ENCODE data around the gene MYLK3.
"Not testable (repeated sequence)": the region's sequence is repeated elsewhere in the genome, so short reads cannot be mapped to it uniquely, and the experiment has no call there.

Gene MYLK3

DNA sequence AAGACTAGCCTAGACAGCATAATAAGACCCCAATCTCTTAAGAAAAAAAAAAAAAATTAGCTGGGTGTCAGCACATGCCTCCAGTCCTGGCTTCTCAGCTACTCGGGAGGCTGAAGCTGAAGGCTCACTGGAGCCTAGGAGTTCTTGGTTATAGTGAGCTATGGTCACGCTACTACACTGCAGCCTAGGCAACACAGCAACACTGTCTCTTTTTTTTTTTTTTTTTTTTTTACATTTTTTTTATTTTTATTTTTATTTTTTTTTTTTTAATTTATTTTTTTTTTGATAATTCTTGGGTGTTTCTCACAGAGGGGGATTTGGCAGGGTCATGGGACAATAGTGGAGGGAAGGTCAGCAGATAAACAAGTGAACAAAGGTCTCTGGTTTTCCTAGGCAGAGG is 54.5 kb downstream of the MYLK3 start:
- H3K9ac ChIP-seq (ENCODE audit: low read depth in 1 of 2, low read length in 2 of 2) = no peak overlapping the region
- H3K4me1 ChIP-seq (ENCODE audit: control insufficient read depth in 2 of 2, insufficient read depth in 2 of 2, low read length in 2 of 2) = peaks cover 11 to 15% of the 10 kb centered on the region in 2 donors
- H3K36me3 ChIP-seq (ENCODE audit: control insufficient read depth in 2 of 2, insufficient read depth in 2 of 2, low read length in 2 of 2) = no peaks in the 10 kb centered on the region
- H3K9me3 ChIP-seq (ENCODE audit: control insufficient read depth in 2 of 2, low read length in 2 of 2) = no peaks in the 10 kb centered on the region
- H3K27ac ChIP-seq (ENCODE audit: low read depth in 2 of 2, low read length in 2 of 2) = no peak overlapping the region
- H3K4me3 ChIP-seq (ENCODE audit: low read length in 2 of 2) = no peak overlapping the region
- no peaks in the 10 kb centered on the region for H3K27me3 ChIP-seq (ENCODE audit: control insufficient read depth in 2 of 2, insufficient read depth in 2 of 2, low read length in 2 of 2)

DNA sequence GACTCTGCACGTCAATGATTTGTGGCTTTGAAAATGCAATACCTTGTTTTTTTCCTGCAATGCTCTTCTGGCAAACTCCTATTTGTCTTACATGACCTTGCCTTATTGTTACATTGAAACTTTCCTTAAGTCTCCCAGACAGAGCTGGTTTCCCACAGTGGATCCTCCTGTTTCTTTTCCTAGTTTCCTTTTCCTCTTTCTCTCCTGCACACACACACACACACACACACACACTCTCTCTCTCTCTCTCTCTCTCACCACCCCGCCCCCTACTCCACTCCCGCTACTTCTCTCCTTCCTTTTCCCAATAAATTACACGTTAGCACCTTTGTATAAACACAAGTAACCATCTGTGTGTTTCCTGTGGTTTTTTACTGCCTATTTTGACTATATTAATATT is 56.4 kb downstream of the MYLK3 start:
- no peak overlapping the region for H3K4me3 ChIP-seq (ENCODE audit: low read length in 2 of 2)
- no peak overlapping the region for H3K27ac ChIP-seq (ENCODE audit: low read depth in 2 of 2, low read length in 2 of 2)
- peaks cover 23 to 26% of the 10 kb centered on the region in 2 donors for H3K4me1 ChIP-seq (ENCODE audit: control insufficient read depth in 2 of 2, insufficient read depth in 2 of 2, low read length in 2 of 2)
- no peaks in the 10 kb centered on the region for H3K36me3 ChIP-seq (ENCODE audit: control insufficient read depth in 2 of 2, insufficient read depth in 2 of 2, low read length in 2 of 2)
- H3K9me3 ChIP-seq (ENCODE audit: control insufficient read depth in 2 of 2, low read length in 2 of 2) = no peaks in the 10 kb centered on the region
- H3K9ac ChIP-seq (ENCODE audit: low read depth in 1 of 2, low read length in 2 of 2) = no peak overlapping the region
- H3K27me3 ChIP-seq (ENCODE audit: control insufficient read depth in 2 of 2, insufficient read depth in 2 of 2, low read length in 2 of 2) = no peaks in the 10 kb centered on the region

DNA sequence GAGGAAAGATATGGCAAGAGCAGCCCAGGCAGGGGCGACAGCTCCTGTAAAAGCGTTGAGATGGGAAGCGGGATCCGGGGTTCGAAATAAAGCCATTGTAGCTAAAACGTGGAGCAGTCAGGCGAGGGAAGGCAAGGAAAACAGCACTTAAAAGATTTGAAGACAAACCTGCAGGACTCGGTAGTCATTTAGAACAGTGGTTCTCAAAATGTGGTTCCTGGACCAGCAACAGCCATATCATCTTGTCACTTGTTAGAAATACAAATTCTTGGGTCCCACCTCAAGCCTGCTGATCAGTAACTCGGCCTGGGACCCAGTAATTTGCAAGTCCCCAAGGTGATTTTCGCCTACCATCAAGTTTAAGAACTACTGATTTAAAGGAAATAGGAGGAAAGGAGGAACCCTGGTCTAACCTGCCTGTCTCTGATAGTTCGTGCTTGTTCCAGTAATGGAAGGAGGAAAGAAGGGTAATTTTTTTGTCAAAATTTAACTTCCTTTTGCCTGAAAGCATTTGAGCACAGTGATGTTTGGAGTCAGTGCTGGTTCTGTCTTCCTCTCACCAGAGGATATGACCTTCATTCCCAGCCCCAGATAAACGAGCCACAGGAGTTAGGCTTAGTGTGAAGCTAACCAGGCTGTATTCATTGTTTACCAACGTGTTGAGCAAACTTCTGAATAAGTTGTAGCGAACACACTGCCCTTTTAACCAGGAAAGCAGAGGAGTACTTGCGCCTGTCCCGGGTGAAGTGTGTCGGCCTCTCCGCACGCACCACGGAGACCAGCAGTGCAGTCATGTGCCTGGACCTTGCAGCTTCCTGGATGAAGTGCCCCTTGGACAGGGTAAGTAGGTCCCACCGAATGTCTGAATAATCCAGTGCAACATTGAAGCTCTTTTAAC is 57.6 kb downstream of the MYLK3 start:
- H3K36me3 ChIP-seq (ENCODE audit: control insufficient read depth in 2 of 2, insufficient read depth in 2 of 2, low read length in 2 of 2) = no peaks in the 10 kb centered on the region
- H3K9ac ChIP-seq (ENCODE audit: low read depth in 1 of 2, low read length in 2 of 2) = peak overlapping the region; percentile 5 to 84
- no peaks in the 10 kb centered on the region for H3K9me3 ChIP-seq (ENCODE audit: control insufficient read depth in 2 of 2, low read length in 2 of 2)
- H3K4me3 ChIP-seq (ENCODE audit: low read length in 2 of 2) = peak overlapping the region; percentile 99
- H3K27me3 ChIP-seq (ENCODE audit: control insufficient read depth in 2 of 2, insufficient read depth in 2 of 2, low read length in 2 of 2) = no peaks in the 10 kb centered on the region
- peaks cover 26% of the 10 kb centered on the region in 2 donors for H3K4me1 ChIP-seq (ENCODE audit: control insufficient read depth in 2 of 2, insufficient read depth in 2 of 2, low read length in 2 of 2)
- peak overlapping the region; percentile 98 to 99 for H3K27ac ChIP-seq (ENCODE audit: low read depth in 2 of 2, low read length in 2 of 2)

DNA sequence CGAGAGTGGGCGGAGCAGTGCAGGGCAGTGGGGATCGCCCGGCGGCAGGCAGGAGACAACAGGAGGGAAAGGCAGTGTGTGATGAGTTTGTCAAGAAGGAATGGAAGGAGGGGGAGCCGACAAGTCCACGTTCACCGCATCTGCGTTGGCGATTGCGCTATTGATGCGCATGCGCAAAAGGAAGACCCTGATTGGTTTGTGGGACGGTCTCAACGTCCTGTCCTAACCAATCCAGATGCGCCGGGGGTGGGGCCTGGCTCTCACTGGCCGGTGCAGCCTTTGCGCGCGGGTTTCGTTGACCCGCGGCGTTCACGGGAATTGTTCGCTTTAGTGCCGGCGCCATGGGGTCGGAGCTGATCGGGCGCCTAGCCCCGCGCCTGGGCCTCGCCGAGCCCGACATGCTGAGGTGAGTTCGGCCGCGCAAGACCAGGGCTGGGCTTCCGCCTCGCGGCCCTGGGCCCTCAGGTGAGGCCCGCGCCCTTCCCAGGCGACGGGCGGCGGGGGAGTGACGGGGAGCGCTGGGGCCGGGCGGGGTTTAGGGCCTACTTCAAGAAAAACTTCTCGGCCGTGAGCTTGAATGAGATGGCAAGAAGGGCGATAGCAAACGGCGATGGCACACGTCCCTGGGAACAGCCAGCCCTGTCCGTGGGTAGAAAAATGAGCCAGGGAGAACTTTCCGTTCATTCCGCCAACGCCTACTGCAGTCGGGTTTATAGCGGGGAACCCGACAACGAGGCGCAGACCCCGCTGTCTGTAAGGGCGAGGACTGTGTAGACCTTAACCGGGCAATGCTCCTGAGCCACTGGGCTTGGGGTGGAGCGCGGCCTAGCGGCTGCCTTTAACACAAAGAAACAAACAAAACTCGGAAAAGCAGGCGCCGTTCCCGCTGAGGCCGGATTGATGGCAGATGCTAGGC is 58.5 kb downstream of the MYLK3 start, which contains the start of gene ORC6:
Gene ORC6, plus strand, starts transcription at position 295 of the 916 bp plus-strand sequence. Its CDS starts 47 bp downstream, at position 342.
- Histone ChIP-seq H3K27me3 (ENCODE audit: control insufficient read depth in 2 of 2, insufficient read depth in 2 of 2, low read length in 2 of 2) (no peaks in the 10 kb centered on the region), H3K4me3 (ENCODE audit: low read length in 2 of 2) (peak within 1 kb of the TSS; percentile 99), H3K4me1 (ENCODE audit: control insufficient read depth in 2 of 2, insufficient read depth in 2 of 2, low read length in 2 of 2) (peaks cover 26% of the 10 kb centered on the region in 2 donors), H3K9ac (ENCODE audit: low read depth in 1 of 2, low read length in 2 of 2) (peak within 1 kb of the TSS; percentile 84 to 97), H3K9me3 (ENCODE audit: control insufficient read depth in 2 of 2, low read length in 2 of 2) (no peaks in the 10 kb centered on the region), H3K36me3 (ENCODE audit: control insufficient read depth in 2 of 2, insufficient read depth in 2 of 2, low read length in 2 of 2) (no peaks in the 10 kb centered on the region), H3K27ac (ENCODE audit: low read depth in 2 of 2, low read length in 2 of 2) (peak within 1 kb of the TSS; percentile 98 to 99)

DNA sequence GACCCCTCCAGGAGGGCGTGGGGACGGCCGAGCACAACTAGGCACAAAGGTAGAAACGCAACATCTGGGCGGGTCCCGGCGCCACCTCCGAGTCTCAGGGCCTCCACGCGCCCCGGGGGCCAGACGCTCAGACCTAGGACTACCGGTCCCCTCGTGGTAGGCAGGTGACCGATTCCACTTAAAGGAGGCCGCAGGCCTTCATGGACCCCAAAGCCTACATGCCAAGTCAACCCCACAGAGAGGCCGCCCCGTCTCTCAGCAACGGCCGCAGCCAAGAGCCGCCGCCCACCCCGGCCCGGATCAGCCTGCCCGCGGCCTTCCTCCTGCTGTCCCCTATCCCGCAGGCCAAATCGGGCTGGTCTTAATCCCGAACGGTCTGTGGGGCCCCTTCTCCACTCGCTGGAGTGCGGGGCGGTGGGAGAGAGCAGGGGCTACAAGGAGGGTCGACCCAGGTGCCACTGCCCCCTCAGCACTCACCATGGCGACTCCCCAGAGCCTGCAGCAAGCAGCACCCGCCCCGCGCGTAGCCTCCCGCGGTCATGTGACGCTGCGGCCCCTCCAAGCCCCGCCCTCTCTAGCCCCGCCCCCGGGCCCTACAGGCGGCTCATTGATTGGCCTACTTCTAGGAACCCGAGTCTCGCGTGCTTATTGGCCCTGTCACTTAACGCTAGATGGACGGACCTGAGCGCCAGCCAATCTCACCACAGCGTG is 59.3 kb downstream of the MYLK3 start, which contains the start of gene VPS35:
Gene VPS35, minus strand, starts transcription at position 525 of the 711 bp plus-strand sequence. Its CDS starts 45 bp downstream, at position 480.
- H3K36me3 ChIP-seq (ENCODE audit: control insufficient read depth in 2 of 2, insufficient read depth in 2 of 2, low read length in 2 of 2) = no peaks in the 10 kb centered on the region
- H3K9me3 ChIP-seq (ENCODE audit: control insufficient read depth in 2 of 2, low read length in 2 of 2) = no peaks in the 10 kb centered on the region
- no peaks in the 10 kb centered on the region for H3K27me3 ChIP-seq (ENCODE audit: control insufficient read depth in 2 of 2, insufficient read depth in 2 of 2, low read length in 2 of 2)
- H3K4me3 ChIP-seq (ENCODE audit: low read length in 2 of 2) = peak within 1 kb of the TSS; percentile 99
- peak within 1 kb of the TSS; percentile 84 to 97 for H3K9ac ChIP-seq (ENCODE audit: low read depth in 1 of 2, low read length in 2 of 2)
- peaks cover 26% of the 10 kb centered on the region in 2 donors for H3K4me1 ChIP-seq (ENCODE audit: control insufficient read depth in 2 of 2, insufficient read depth in 2 of 2, low read length in 2 of 2)
- H3K27ac ChIP-seq (ENCODE audit: low read depth in 2 of 2, low read length in 2 of 2) = peak within 1 kb of the TSS; percentile 98 to 99

DNA sequence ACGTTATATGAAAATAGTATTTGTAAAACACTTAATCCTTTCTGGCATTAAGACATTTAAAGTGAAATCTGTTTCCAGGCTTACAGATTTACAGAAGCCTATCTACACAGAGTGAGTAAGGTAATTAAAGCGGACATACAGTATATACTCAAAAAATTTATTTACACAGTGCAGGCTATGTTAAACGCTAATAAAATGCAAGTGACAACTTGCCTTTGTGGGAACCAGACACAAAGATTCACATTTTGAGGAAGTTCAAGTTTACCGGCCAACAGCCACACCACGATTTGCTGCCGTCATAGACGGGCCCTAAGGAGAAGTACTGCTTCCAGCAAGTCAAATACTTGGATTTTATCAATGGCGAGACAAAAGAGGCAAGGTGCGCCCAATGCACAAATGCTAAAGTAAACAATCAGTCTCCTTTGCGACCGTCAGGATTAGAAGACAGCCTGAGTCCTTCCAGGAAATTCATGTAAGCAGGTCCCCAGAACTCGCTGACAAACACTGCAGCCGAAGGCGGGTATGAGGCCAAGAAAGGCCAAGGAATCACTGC is 60.0 kb downstream of the MYLK3 start:
- Histone ChIP-seq H3K36me3 (ENCODE audit: control insufficient read depth in 2 of 2, insufficient read depth in 2 of 2, low read length in 2 of 2) (no peaks in the 10 kb centered on the region), H3K9ac (ENCODE audit: low read depth in 1 of 2, low read length in 2 of 2) (peak overlapping the region; percentile 75 to 91), H3K4me3 (ENCODE audit: low read length in 2 of 2) (peak overlapping the region; percentile 99), H3K9me3 (ENCODE audit: control insufficient read depth in 2 of 2, low read length in 2 of 2) (no peaks in the 10 kb centered on the region), H3K4me1 (ENCODE audit: control insufficient read depth in 2 of 2, insufficient read depth in 2 of 2, low read length in 2 of 2) (peaks cover 26% of the 10 kb centered on the region in 2 donors), H3K27ac (ENCODE audit: low read depth in 2 of 2, low read length in 2 of 2) (peak overlapping the region; percentile 98 to 99), H3K27me3 (ENCODE audit: control insufficient read depth in 2 of 2, insufficient read depth in 2 of 2, low read length in 2 of 2) (no peaks in the 10 kb centered on the region)

DNA sequence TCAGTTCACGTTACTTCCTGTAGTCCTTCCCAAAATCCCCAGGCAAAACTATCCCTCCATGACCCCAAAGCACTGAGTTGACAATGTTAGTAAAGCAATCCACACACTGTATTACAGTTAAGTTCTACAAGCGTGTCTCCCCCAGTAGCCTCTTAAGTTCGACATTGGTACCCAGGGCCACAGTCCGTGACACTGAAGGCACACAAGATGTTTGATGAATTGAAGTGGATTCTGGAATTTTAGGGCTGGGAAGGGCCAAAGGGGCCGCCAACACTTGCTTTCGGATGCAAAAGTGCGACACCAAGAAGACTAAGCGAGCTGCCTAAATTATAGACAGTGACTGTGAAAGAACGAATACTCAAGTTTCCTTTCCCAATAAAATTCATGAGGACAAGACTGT is 60.7 kb downstream of the MYLK3 start:
- H3K9ac ChIP-seq (ENCODE audit: low read depth in 1 of 2, low read length in 2 of 2) = peak overlapping the region; percentile 43 to 75
- H3K4me1 ChIP-seq (ENCODE audit: control insufficient read depth in 2 of 2, insufficient read depth in 2 of 2, low read length in 2 of 2) = peaks cover 26% of the 10 kb centered on the region in 2 donors
- H3K27me3 ChIP-seq (ENCODE audit: control insufficient read depth in 2 of 2, insufficient read depth in 2 of 2, low read length in 2 of 2) = no peaks in the 10 kb centered on the region
- no peaks in the 10 kb centered on the region for H3K9me3 ChIP-seq (ENCODE audit: control insufficient read depth in 2 of 2, low read length in 2 of 2)
- peak overlapping the region; percentile 99 for H3K4me3 ChIP-seq (ENCODE audit: low read length in 2 of 2)
- H3K27ac ChIP-seq (ENCODE audit: low read depth in 2 of 2, low read length in 2 of 2) = peak overlapping the region in 1 of 2 donors; percentile 99
- H3K36me3 ChIP-seq (ENCODE audit: control insufficient read depth in 2 of 2, insufficient read depth in 2 of 2, low read length in 2 of 2) = peaks cover 0 to 3% of the 10 kb centered on the region in 2 donors

DNA sequence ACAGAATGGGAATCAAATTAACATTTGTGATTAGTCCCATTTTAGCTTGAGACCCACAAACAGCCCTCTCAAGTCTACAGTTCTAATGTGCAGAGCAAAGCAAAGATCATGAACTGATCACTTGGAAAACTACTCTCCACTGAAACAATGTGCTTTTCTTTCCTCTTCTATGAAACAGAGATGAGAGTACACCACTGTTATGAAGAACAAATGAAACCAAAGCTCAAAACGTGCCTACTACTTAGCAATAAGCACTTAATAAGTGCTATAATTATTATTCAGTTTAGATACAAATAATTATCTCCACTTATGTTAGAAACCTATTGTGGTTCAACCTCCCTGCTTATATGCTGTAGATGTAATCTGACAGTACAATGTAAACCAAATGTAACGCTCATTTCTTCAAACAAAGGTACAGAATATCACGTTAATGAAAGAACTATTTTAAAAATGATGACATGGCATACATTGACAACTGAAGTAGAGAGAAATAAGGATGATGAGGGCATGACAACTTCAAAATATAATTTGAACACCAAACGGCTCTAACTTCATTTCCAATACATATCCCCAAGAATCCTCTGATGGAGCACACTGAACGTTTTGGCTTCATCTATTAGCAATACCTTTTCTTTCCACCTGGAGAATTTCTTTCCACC is 61.2 kb downstream of the MYLK3 start:
- Histone ChIP-seq H3K4me3 (ENCODE audit: low read length in 2 of 2) (peak overlapping the region in 1 of 2 donors; percentile 99), H3K27ac (ENCODE audit: low read depth in 2 of 2, low read length in 2 of 2) (no peak overlapping the region), H3K36me3 (ENCODE audit: control insufficient read depth in 2 of 2, insufficient read depth in 2 of 2, low read length in 2 of 2) (peaks cover 0 to 4% of the 10 kb centered on the region in 2 donors), H3K4me1 (ENCODE audit: control insufficient read depth in 2 of 2, insufficient read depth in 2 of 2, low read length in 2 of 2) (peaks cover 26% of the 10 kb centered on the region in 2 donors), H3K9ac (ENCODE audit: low read depth in 1 of 2, low read length in 2 of 2) (no peak overlapping the region), H3K9me3 (ENCODE audit: control insufficient read depth in 2 of 2, low read length in 2 of 2) (no peaks in the 10 kb centered on the region), H3K27me3 (ENCODE audit: control insufficient read depth in 2 of 2, insufficient read depth in 2 of 2, low read length in 2 of 2) (no peaks in the 10 kb centered on the region)

DNA sequence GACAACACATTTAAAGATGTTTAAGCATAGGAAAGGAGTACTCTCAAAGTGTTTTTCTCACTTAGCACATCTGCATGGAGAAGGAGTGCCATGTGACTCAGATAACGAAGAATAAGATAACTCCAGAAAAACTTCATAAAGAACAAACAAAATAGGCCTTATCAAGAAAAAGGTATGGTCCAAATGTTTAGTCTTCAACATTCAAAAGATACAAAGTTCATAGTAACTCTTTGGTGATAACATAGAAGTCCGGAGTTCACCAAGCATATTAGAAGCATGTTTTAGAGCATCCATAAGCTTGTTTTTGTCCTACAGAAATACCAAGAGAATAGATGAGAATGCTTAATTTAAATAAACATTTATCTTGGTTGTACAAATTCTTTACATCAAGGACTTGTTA is 66.3 kb downstream of the MYLK3 start:
- H3K27ac ChIP-seq (ENCODE audit: low read depth in 2 of 2, low read length in 2 of 2); H3K9ac ChIP-seq (ENCODE audit: low read depth in 1 of 2, low read length in 2 of 2); H3K4me3 ChIP-seq (ENCODE audit: low read length in 2 of 2); H3K4me1 ChIP-seq (ENCODE audit: control insufficient read depth in 2 of 2, insufficient read depth in 2 of 2, low read length in 2 of 2); H3K27me3 ChIP-seq (ENCODE audit: control insufficient read depth in 2 of 2, insufficient read depth in 2 of 2, low read length in 2 of 2); H3K9me3 ChIP-seq (ENCODE audit: control insufficient read depth in 2 of 2, low read length in 2 of 2): not testable (repeated sequence)
- peaks cover 18 to 26% of the 10 kb centered on the region in 2 donors for H3K36me3 ChIP-seq (ENCODE audit: control insufficient read depth in 2 of 2, insufficient read depth in 2 of 2, low read length in 2 of 2)

Measured in mucosa of rectum (tissue), 2 donors.